Measurements from ENCODE around the gene MLLT11.

MLLT11 gene

GRCh38 chr1:151047591-151047924 is 12.6 kb upstream of the MLLT11 start, which contains the start of gene C1orf56:
Gene C1orf56 (plus strand): TSS chr1:151047751. CDS start chr1:151047848, 97 bp downstream.
- Histone ChIP-seq H3K9me3 (ENCODE audit: insufficient read depth, low read depth, low read length) (no peaks in the 10 kb centered on the region), H3K9me2 (replicated peaks; ENCODE audit: low read depth, low read length) (no peaks in the 10 kb centered on the region), H3K36me3 (ENCODE audit: insufficient read depth, low read length) (peaks cover 5% of the 10 kb centered on the region; the same call in 1 of the 2 replicates), H4K20me1 (ENCODE audit: insufficient read depth, low read length, poor library complexity, severe bottlenecking) (no peaks in the 10 kb centered on the region), H3K4me2 (ENCODE audit: low read depth, low read length, poor library complexity, severe bottlenecking) (peak within 1 kb of the TSS; percentile 90), H3K79me2 (ENCODE audit: insufficient read depth, low read length) (0 out of 2 replicates have a peak, but pooled peaks cover 4% of the 10 kb centered on the region), H3K27me3 (ENCODE audit: insufficient read depth, low read length, poor library complexity, severe bottlenecking) (no peaks in the 10 kb centered on the region), H3K4me3 (ENCODE audit: low read length, poor library complexity, severe bottlenecking) (peak within 1 kb of the TSS; percentile 91), H3F3A (ENCODE audit: low read depth) (peaks cover 3% of the 10 kb centered on the region; the same call in 1 of the 2 replicates), H3K4me1 (ENCODE audit: insufficient read depth, low read length, poor library complexity, severe bottlenecking) (peaks cover 13% of the 10 kb centered on the region), H2AFZ (ENCODE audit: low read length) (peak within 1 kb of the TSS; percentile 98), H3K9ac (ENCODE audit: low read depth, low read length, poor library complexity, severe bottlenecking) (peak within 1 kb of the TSS; percentile 88)
- no peak for TF ChIP-seq EZH2phosphoT487 (IDR thresholded peaks at IDR 0.05; ENCODE audit: borderline replicate concordance)

GRCh38 chr1:151047925-151048644 is 12.1 kb upstream of the MLLT11 start:
- peaks cover 3% of the 10 kb centered on the region; the same call in 1 of the 2 replicates for H3F3A ChIP-seq (ENCODE audit: low read depth)
- H3K4me3 ChIP-seq (ENCODE audit: low read length, poor library complexity, severe bottlenecking) = peak overlapping the region; percentile 91
- H3K4me1 ChIP-seq (ENCODE audit: insufficient read depth, low read length, poor library complexity, severe bottlenecking) = peaks cover 13% of the 10 kb centered on the region
- no peaks in the 10 kb centered on the region for H3K9me3 ChIP-seq (ENCODE audit: insufficient read depth, low read depth, low read length)
- TF ChIP-seq EZH2phosphoT487 (IDR thresholded peaks at IDR 0.05; ENCODE audit: borderline replicate concordance) (no peak), CTCF (conservative IDR thresholded peaks at IDR 0.05; ENCODE audit: low read length) (peak; percentile 72)
- peaks cover 10% of the 10 kb centered on the region; the same call in 1 of the 2 replicates for H3K36me3 ChIP-seq (ENCODE audit: insufficient read depth, low read length)
- H4K20me1 ChIP-seq (ENCODE audit: insufficient read depth, low read length, poor library complexity, severe bottlenecking) = no peaks in the 10 kb centered on the region
- H2AFZ ChIP-seq (ENCODE audit: low read length) = peak overlapping the region; percentile 98
- H3K9me2 ChIP-seq (replicated peaks; ENCODE audit: low read depth, low read length) = no peaks in the 10 kb centered on the region
- H3K4me2 ChIP-seq (ENCODE audit: low read depth, low read length, poor library complexity, severe bottlenecking) = peak overlapping the region; percentile 90
- no peaks in the 10 kb centered on the region for H3K27me3 ChIP-seq (ENCODE audit: insufficient read depth, low read length, poor library complexity, severe bottlenecking)
- H3K9ac ChIP-seq (ENCODE audit: low read depth, low read length, poor library complexity, severe bottlenecking) = peak overlapping the region; percentile 88
- H3K79me2 ChIP-seq (ENCODE audit: insufficient read depth, low read length) = 0 out of 2 replicates have a peak, but pooled peaks cover 4% of the 10 kb centered on the region

- H3K4me3 ChIP-seq (ENCODE audit: low read length, poor library complexity, severe bottlenecking) = peak overlapping the region; percentile 91
- H3F3A ChIP-seq (ENCODE audit: low read depth) = peaks cover 3% of the 10 kb centered on the region; the same call in 1 of the 2 replicates
- TF ChIP-seq CTCF (conservative IDR thresholded peaks at IDR 0.05; ENCODE audit: low read length) = 0 out of 2 replicates have a peak, but pooled peaks have one; percentile 1
- no peak for TF ChIP-seq EZH2phosphoT487 (IDR thresholded peaks at IDR 0.05; ENCODE audit: borderline replicate concordance)
- peak overlapping the region; percentile 88 for H3K9ac ChIP-seq (ENCODE audit: low read depth, low read length, poor library complexity, severe bottlenecking)
- H3K9me3 ChIP-seq (ENCODE audit: insufficient read depth, low read depth, low read length) = no peaks in the 10 kb centered on the region
- peak overlapping the region; percentile 90 for H3K4me2 ChIP-seq (ENCODE audit: low read depth, low read length, poor library complexity, severe bottlenecking)
- H3K36me3 ChIP-seq (ENCODE audit: insufficient read depth, low read length) = peaks cover 15% of the 10 kb centered on the region; the same call in 1 of the 2 replicates
- no peaks in the 10 kb centered on the region for H3K9me2 ChIP-seq (replicated peaks; ENCODE audit: low read depth, low read length)
- H3K79me2 ChIP-seq (ENCODE audit: insufficient read depth, low read length) = 0 out of 2 replicates have a peak, but pooled peaks cover 4% of the 10 kb centered on the region
- H4K20me1 ChIP-seq (ENCODE audit: insufficient read depth, low read length, poor library complexity, severe bottlenecking) = no peaks in the 10 kb centered on the region
- no peaks in the 10 kb centered on the region for H3K27me3 ChIP-seq (ENCODE audit: insufficient read depth, low read length, poor library complexity, severe bottlenecking)
- H3K4me1 ChIP-seq (ENCODE audit: insufficient read depth, low read length, poor library complexity, severe bottlenecking) = peaks cover 13% of the 10 kb centered on the region
- no peak overlapping the region for H2AFZ ChIP-seq (ENCODE audit: low read length)
Measured at GRCh38 chr1:151048645-151049032, 11.6 kb upstream of the MLLT11 start.
